Measurements from ENCODE around the gene ARHGAP6.
"Not testable (repeated sequence)": the region's sequence is repeated elsewhere in the genome, so short reads cannot be mapped to it uniquely, and the experiment has no call there.

Gene ARHGAP6

GRCh38 chrX:11363069-11363594 is 302.6 kb downstream of the ARHGAP6 start:
- H3K27ac ChIP-seq, result peak overlapping the region in 1 of 2 donors; percentile 22
- TF ChIP-seq CTCF (IDR thresholded peaks at IDR 0.05), result no peak
- DNase-seq (ENCODE audit: low spot score), result no peak
- H3K4me3 ChIP-seq, result no peak overlapping the region

GRCh38 chrX:11361666-11362065 is 304.1 kb downstream of the ARHGAP6 start:
- H3K27ac ChIP-seq; DNase-seq (ENCODE audit: low spot score); H3K4me3 ChIP-seq: not testable (repeated sequence)

- not testable (repeated sequence) for H3K4me3 ChIP-seq; DNase-seq (ENCODE audit: low spot score); H3K27ac ChIP-seq
Measured at GRCh38 chrX:11355944-11356343, 309.8 kb downstream of the ARHGAP6 start.

GRCh38 chrX:11355259-11355909 is 310.3 kb downstream of the ARHGAP6 start:
- no peak for DNase-seq (ENCODE audit: low spot score)
- TF ChIP-seq CTCF (IDR thresholded peaks at IDR 0.05), result no peak
- no peak overlapping the region for H3K27ac ChIP-seq
- H3K4me3 ChIP-seq, result no peak overlapping the region

GRCh38 chrX:11352296-11352741 is 313.4 kb downstream of the ARHGAP6 start:
- Histone ChIP-seq H3K4me3 (no peak overlapping the region), H3K27ac (peak overlapping the region in 1 of 2 donors; percentile 77)
- no peak for TF ChIP-seq CTCF (IDR thresholded peaks at IDR 0.05)
- no peak for DNase-seq (ENCODE audit: low spot score)

- Histone ChIP-seq H3K27ac (peak overlapping the region; percentile 55 to 77), H3K4me3 (peak overlapping the region; percentile 29)
- TF ChIP-seq CTCF (IDR thresholded peaks at IDR 0.05), result no peak
- peak; percentile 76 for DNase-seq (ENCODE audit: low spot score)
Measured at GRCh38 chrX:11351375-11352295, 314.1 kb downstream of the ARHGAP6 start.

GRCh38 chrX:11349661-11350337 is 315.9 kb downstream of the ARHGAP6 start:
- no peak overlapping the region for H3K27ac ChIP-seq
- DNase-seq (ENCODE audit: low spot score), result no peak
- TF ChIP-seq CTCF (IDR thresholded peaks at IDR 0.05), result no peak
- H3K4me3 ChIP-seq, result peak overlapping the region; percentile 25
